Measurements from ENCODE around the gene AP4E1. TPM values are rescaled to one million over a fixed set of nuclear protein-coding genes. Genes with fewer than 3 reads are reported as not detected.

The AP4E1 gene
- polyA plus RNA-seq, 1 donor from 2014 or later: 8.6 TPM

DNA sequence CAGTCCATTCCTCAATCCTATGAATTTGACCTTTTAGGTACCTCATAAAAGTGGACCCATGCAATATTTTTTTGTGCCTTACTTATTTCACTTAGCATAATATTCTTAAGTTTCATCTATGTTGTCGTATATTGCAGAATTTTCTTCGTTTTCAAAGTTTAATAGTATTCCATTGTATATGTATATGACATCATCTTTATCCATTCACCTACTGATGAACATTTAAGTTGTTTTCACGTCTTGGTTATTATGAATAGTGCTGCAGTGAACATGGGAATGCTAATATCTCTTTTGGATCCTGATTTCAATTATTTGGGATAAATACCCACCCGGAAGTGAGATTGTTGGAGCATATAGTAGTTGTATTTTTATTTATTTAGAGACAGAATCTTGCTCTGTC lies 65.1 kb downstream of the AP4E1 start:
- no peaks in the 10 kb centered on the region for H4K20me1 ChIP-seq (ENCODE audit: insufficient read depth)
- H3K9me3 ChIP-seq (ENCODE audit: low read length): peaks cover 3% of the 10 kb centered on the region
- no peak for TF ChIP-seq TAF1 (IDR thresholded peaks at IDR 0.05; ENCODE audit: low read depth)
- TF ChIP-seq RAD21 (conservative IDR thresholded peaks at IDR 0.05): no peak
- TF ChIP-seq, protein P1, sequence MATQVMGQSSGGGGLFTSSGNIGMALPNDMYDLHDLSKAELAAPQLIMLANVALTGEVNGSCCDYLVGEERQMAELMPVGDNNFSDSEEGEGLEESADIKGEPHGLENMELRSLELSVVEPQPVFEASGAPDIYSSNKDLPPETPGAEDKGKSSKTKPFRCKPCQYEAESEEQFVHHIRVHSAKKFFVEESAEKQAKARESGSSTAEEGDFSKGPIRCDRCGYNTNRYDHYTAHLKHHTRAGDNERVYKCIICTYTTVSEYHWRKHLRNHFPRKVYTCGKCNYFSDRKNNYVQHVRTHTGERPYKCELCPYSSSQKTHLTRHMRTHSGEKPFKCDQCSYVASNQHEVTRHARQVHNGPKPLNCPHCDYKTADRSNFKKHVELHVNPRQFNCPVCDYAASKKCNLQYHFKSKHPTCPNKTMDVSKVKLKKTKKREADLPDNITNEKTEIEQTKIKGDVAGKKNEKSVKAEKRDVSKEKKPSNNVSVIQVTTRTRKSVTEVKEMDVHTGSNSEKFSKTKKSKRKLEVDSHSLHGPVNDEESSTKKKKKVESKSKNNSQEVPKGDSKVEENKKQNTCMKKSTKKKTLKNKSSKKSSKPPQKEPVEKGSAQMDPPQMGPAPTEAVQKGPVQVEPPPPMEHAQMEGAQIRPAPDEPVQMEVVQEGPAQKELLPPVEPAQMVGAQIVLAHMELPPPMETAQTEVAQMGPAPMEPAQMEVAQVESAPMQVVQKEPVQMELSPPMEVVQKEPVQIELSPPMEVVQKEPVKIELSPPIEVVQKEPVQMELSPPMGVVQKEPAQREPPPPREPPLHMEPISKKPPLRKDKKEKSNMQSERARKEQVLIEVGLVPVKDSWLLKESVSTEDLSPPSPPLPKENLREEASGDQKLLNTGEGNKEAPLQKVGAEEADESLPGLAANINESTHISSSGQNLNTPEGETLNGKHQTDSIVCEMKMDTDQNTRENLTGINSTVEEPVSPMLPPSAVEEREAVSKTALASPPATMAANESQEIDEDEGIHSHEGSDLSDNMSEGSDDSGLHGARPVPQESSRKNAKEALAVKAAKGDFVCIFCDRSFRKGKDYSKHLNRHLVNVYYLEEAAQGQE (IDR thresholded peaks at IDR 0.05; ENCODE audit: borderline replicate concordance): no peak
- TF ChIP-seq, protein P2, sequence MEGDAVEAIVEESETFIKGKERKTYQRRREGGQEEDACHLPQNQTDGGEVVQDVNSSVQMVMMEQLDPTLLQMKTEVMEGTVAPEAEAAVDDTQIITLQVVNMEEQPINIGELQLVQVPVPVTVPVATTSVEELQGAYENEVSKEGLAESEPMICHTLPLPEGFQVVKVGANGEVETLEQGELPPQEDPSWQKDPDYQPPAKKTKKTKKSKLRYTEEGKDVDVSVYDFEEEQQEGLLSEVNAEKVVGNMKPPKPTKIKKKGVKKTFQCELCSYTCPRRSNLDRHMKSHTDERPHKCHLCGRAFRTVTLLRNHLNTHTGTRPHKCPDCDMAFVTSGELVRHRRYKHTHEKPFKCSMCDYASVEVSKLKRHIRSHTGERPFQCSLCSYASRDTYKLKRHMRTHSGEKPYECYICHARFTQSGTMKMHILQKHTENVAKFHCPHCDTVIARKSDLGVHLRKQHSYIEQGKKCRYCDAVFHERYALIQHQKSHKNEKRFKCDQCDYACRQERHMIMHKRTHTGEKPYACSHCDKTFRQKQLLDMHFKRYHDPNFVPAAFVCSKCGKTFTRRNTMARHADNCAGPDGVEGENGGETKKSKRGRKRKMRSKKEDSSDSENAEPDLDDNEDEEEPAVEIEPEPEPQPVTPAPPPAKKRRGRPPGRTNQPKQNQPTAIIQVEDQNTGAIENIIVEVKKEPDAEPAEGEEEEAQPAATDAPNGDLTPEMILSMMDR (IDR thresholded peaks at IDR 0.05; ENCODE audit: poor library complexity, severe bottlenecking): no peak
- no peaks in the 10 kb centered on the region for H3F3A ChIP-seq (ENCODE audit: insufficient read depth, low read length, poor library complexity, severe bottlenecking)
- no peak overlapping the region for H2AFZ ChIP-seq (ENCODE audit: low read depth, low read length)
- no peak overlapping the region for H3K27ac ChIP-seq (ENCODE audit: low read length)
- no peaks in the 10 kb centered on the region for H3K27me3 ChIP-seq (ENCODE audit: insufficient read depth, low read depth, low read length)
- no peak overlapping the region for H3K4me2 ChIP-seq (ENCODE audit: low read length)
- H3K36me3 ChIP-seq (ENCODE audit: insufficient read depth, low read length): peaks cover 5% of the 10 kb centered on the region
- no peak overlapping the region for H3K4me3 ChIP-seq (ENCODE audit: low read length)
- H3K9ac ChIP-seq (ENCODE audit: low read length): no peak overlapping the region
- H3K9me2 ChIP-seq (ENCODE audit: insufficient read depth, low read length): no peaks in the 10 kb centered on the region
- no peaks in the 10 kb centered on the region for H3K79me2 ChIP-seq (replicated peaks; ENCODE audit: insufficient read depth, low read length)

DNA sequence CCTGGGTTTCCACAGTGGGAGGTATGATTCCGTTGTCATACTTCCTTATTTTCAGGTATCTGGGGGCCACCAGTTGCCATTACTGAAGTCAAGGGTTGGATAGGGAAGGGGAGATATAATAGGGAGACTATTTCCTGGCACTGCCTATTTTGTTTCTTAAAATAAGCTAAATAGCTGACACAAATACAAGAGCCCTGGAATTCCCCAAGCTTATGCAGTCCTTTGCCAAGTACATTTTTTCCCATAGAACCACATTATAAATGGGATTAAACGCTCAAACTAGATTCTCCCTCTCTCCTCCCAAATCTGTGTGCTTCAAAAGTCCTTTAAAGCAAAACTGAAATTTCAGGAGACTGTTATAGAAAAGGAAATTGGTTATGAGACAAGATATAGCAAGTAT lies 68.7 kb downstream of the AP4E1 start:
- no peak overlapping the region for H3K4me3 ChIP-seq (ENCODE audit: low read length)
- no peaks in the 10 kb centered on the region for H4K20me1 ChIP-seq (ENCODE audit: insufficient read depth)
- TF ChIP-seq MXI1 (conservative IDR thresholded peaks at IDR 0.05; ENCODE audit: poor library complexity, severe bottlenecking): no peak
- no peak for TF ChIP-seq POLR2AphosphoS5 (IDR thresholded peaks at IDR 0.05)
- no peak for TF ChIP-seq EP300 (conservative IDR thresholded peaks at IDR 0.05; ENCODE audit: poor library complexity, severe bottlenecking)
- TF ChIP-seq, protein P2 (IDR thresholded peaks at IDR 0.05; ENCODE audit: poor library complexity, severe bottlenecking): no peak
- TF ChIP-seq, protein P1 (IDR thresholded peaks at IDR 0.05; ENCODE audit: borderline replicate concordance): no peak
- no peak for TF ChIP-seq EZH2 (IDR thresholded peaks at IDR 0.05; ENCODE audit: borderline replicate concordance, insufficient read depth, low read length, poor library complexity, severe bottlenecking)
- TF ChIP-seq RAD21 (conservative IDR thresholded peaks at IDR 0.05): no peak
- TF ChIP-seq TAF1 (IDR thresholded peaks at IDR 0.05; ENCODE audit: low read depth): no peak
- TF ChIP-seq SMC3 (conservative IDR thresholded peaks at IDR 0.05; ENCODE audit: poor library complexity): no peak
- H3K9me3 ChIP-seq (ENCODE audit: low read length): no peaks in the 10 kb centered on the region
- H3K4me2 ChIP-seq (ENCODE audit: low read length): no peak overlapping the region
- no peak overlapping the region for H3K9ac ChIP-seq (ENCODE audit: low read length)
- no peak overlapping the region for H2AFZ ChIP-seq (ENCODE audit: low read depth, low read length)
- H3K36me3 ChIP-seq (ENCODE audit: insufficient read depth, low read length): no peaks in the 10 kb centered on the region
- no peak overlapping the region for H3K27ac ChIP-seq (ENCODE audit: low read length)
- H3K9me2 ChIP-seq (ENCODE audit: insufficient read depth, low read length): no peaks in the 10 kb centered on the region
- no peaks in the 10 kb centered on the region for H3F3A ChIP-seq (ENCODE audit: insufficient read depth, low read length, poor library complexity, severe bottlenecking)
- H3K79me2 ChIP-seq (replicated peaks; ENCODE audit: insufficient read depth, low read length): no peaks in the 10 kb centered on the region
- no peaks in the 10 kb centered on the region for H3K27me3 ChIP-seq (ENCODE audit: insufficient read depth, low read depth, low read length)
